ENCODE data around the gene AGBL1.

DNA sequence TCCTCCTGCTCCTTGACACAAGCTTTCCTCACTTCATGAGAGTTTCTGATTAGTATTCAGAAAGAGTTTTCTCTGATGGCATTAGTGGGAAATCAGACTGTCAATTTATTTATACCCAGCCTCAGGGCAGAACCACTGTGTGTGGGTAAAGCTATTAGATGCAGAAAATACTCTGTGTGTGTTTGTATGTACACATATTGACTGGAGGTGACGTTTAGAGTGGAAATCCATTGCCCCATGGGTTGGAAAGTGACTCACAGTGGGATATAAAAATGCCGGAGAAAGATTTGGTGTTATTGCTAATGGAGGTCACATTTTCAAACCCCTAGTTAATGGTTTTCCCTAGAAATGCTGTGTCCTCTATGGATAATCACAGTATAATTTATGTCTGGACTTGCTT, 577.6 kb downstream of the AGBL1 start:
- TF ChIP-seq, protein P1, sequence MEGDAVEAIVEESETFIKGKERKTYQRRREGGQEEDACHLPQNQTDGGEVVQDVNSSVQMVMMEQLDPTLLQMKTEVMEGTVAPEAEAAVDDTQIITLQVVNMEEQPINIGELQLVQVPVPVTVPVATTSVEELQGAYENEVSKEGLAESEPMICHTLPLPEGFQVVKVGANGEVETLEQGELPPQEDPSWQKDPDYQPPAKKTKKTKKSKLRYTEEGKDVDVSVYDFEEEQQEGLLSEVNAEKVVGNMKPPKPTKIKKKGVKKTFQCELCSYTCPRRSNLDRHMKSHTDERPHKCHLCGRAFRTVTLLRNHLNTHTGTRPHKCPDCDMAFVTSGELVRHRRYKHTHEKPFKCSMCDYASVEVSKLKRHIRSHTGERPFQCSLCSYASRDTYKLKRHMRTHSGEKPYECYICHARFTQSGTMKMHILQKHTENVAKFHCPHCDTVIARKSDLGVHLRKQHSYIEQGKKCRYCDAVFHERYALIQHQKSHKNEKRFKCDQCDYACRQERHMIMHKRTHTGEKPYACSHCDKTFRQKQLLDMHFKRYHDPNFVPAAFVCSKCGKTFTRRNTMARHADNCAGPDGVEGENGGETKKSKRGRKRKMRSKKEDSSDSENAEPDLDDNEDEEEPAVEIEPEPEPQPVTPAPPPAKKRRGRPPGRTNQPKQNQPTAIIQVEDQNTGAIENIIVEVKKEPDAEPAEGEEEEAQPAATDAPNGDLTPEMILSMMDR (tag by site-specific recombination; IDR thresholded peaks at IDR 0.05), result no peak
- TF ChIP-seq OSR2 (tag by site-specific recombination; IDR thresholded peaks at IDR 0.05) (no peak), MYNN (tag by site-specific recombination; IDR thresholded peaks at IDR 0.05; ENCODE audit: borderline replicate concordance) (no peak), ZNF121 (tag by site-specific recombination; IDR thresholded peaks at IDR 0.05) (no peak), ZNF747 (tag by site-specific recombination; IDR thresholded peaks at IDR 0.05) (no peak), BCL11A (tag by site-specific recombination; IDR thresholded peaks at IDR 0.05; ENCODE audit: low read depth) (no peak), EGR2 (tag by site-specific recombination; IDR thresholded peaks at IDR 0.05; ENCODE audit: low read depth) (no peak)
- TF ChIP-seq, protein P2, sequence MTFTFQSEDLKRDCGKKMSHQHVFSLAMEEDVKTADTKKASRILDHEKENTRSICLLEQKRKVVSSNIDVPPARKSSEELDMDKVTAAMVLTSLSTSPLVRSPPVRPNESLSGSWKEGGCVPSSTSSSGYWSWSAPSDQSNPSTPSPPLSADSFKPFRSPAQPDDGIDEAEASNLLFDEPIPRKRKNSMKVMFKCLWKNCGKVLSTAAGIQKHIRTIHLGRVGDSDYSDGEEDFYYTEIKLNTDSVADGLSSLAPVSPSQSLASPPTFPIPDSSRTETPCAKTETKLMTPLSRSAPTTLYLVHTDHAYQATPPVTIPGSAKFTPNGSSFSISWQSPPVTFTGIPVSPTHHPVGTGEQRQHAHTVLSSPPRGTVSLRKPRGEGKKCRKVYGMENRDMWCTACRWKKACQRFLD (tag by site-specific recombination; IDR thresholded peaks at IDR 0.05), result no peak
